GM19328 (cell line): ENCODE results near the gene PGF.

Source experiments
- ATAC-seq: cut with Tn5 transposase; IDR thresholded peaks from one replicate; pipeline ENCODE4 v1.9.1; 2021; ENCODE audit warnings: mild to moderate bottlenecking, moderate library complexity; ENCODE audit not compliant: unreplicated experiment

Gene PGF

GRCh38 chr14:74979029-74979428 is 23.6 kb upstream of the PGF start:
- no peak for ATAC-seq

GRCh38 chr14:74978416-74978947 is 23.1 kb upstream of the PGF start:
- ATAC-seq: no peak

- ATAC-seq: no peak
Observed at GRCh38 chr14:74977901-74978385, 22.5 kb upstream of the PGF start.

GRCh38 chr14:74977164-74977900 is 21.9 kb upstream of the PGF start:
- ATAC-seq: no peak

GRCh38 chr14:74976264-74977113 is 21.1 kb upstream of the PGF start:
- no peak for ATAC-seq

- ATAC-seq: no peak
Observed at GRCh38 chr14:74975059-74975810, 19.8 kb upstream of the PGF start.

GRCh38 chr14:74974364-74975058 is 19.1 kb upstream of the PGF start:
- ATAC-seq: no peak

- ATAC-seq: no peak
Observed at GRCh38 chr14:74973905-74974363, 18.5 kb upstream of the PGF start.

GRCh38 chr14:74973003-74973653 is 17.7 kb upstream of the PGF start:
- no peak for ATAC-seq

- no peak for ATAC-seq
Observed at GRCh38 chr14:74968811-74969210, 13.4 kb upstream of the PGF start.

- no peak for ATAC-seq
Observed at GRCh38 chr14:74965486-74966153, 10.2 kb upstream of the PGF start.

- ATAC-seq: no peak
Observed at GRCh38 chr14:74964787-74965485, 9.5 kb upstream of the PGF start.

GRCh38 chr14:74963705-74964271 is 8.4 kb upstream of the PGF start:
- ATAC-seq: no peak

GRCh38 chr14:74963178-74963704 is 7.8 kb upstream of the PGF start:
- ATAC-seq: no peak

- ATAC-seq: no peak
Observed at GRCh38 chr14:74962493-74962892, 7.1 kb upstream of the PGF start.

GRCh38 chr14:74962046-74962445 is 6.6 kb upstream of the PGF start:
- no peak for ATAC-seq

- ATAC-seq: no peak
Observed at GRCh38 chr14:74961238-74961911, 6.0 kb upstream of the PGF start.

GRCh38 chr14:74960736-74961135 is 5.3 kb upstream of the PGF start:
- no peak for ATAC-seq
